GM19351 (cell line): ENCODE data around the gene CPM.
"Not testable (repeated sequence)": the region's sequence is repeated elsewhere in the genome, so short reads cannot be mapped to it uniquely, and the experiment has no call there.

Experiments
- ATAC-seq: cut with Tn5 transposase; IDR thresholded peaks from one replicate; pipeline ENCODE4 v1.9.1; 2021; ENCODE audit warnings: mild to moderate bottlenecking, moderate library complexity; ENCODE audit not compliant: unreplicated experiment

CPM gene

GRCh38 chr12:68855771-68856170, 77.2 kb downstream of the CPM start:
- no peak for ATAC-seq

DNA sequence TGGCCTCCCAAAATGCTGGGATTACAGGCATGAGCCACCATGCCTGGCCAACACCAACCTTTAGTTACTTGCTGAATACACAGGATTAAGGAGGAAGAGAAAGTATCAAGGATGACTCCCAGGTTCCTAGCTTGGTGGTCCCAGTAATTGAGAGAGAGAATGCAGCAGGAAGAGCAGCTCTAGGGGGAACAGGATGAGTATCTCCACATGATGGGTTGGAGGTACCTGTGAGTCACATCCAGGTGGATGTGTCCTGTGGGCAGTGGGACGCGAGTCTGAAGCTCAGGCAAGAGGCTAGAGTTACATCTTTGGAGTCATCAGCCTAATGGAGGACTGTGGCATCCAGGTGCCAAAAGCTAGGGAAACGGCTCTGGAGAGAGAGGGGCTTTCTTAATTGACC, 77.9 kb downstream of the CPM start:
- ATAC-seq, result no peak

- no peak for ATAC-seq
Measured at GRCh38 chr12:68854554-68854953, 78.4 kb downstream of the CPM start.

DNA sequence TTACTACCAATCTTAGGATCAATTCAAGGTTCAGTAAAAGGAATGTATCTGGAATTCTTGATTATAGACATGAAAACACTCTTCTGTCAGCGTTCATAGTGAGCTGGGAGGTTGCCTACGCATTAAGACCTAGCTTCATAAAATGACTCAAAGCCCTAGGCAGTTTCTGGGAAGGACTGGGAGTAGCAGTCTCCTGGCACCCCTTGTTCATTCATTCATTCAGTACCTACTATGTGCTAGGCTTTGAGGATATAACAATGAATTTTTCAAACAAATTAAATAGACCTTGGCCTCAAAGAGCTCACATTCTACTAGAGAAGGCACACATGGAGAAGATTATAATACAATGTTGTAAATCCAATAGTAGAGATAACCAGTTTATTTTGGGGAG, 78.9 kb downstream of the CPM start:
- no peak for ATAC-seq

GRCh38 chr12:68853396-68854077, 79.4 kb downstream of the CPM start:
- ATAC-seq, result no peak

- ATAC-seq, result no peak
Measured at GRCh38 chr12:68851592-68852306, 81.2 kb downstream of the CPM start.

- no peak for ATAC-seq
Measured at GRCh38 chr12:68850390-68850789, 82.6 kb downstream of the CPM start.

- ATAC-seq, result no peak
Measured at GRCh38 chr12:68846811-68847210, 86.2 kb downstream of the CPM start.

- ATAC-seq, result no peak
Measured at GRCh38 chr12:68844788-68845695, 87.9 kb downstream of the CPM start.

DNA sequence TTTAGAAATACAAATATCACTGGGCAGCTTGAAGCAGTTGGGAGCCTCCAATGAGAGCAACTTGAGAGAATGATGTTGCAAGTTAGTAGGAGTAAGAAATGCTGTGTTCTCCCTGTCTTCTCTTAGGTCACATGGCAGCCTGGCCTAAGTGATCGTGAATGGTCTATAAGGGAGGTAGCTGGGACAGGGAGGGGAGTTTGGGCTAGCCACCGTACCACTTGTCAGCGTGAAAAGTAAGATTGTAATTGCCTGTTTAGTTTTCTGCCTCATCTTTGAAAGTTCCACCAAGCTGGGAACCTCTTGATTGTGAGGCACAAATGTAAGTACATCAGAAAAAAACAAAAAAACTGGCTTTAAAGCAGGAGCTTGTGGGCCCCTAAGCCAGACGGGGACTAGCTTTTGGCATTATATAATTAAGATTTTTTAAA, 88.6 kb downstream of the CPM start:
- no peak for ATAC-seq

DNA sequence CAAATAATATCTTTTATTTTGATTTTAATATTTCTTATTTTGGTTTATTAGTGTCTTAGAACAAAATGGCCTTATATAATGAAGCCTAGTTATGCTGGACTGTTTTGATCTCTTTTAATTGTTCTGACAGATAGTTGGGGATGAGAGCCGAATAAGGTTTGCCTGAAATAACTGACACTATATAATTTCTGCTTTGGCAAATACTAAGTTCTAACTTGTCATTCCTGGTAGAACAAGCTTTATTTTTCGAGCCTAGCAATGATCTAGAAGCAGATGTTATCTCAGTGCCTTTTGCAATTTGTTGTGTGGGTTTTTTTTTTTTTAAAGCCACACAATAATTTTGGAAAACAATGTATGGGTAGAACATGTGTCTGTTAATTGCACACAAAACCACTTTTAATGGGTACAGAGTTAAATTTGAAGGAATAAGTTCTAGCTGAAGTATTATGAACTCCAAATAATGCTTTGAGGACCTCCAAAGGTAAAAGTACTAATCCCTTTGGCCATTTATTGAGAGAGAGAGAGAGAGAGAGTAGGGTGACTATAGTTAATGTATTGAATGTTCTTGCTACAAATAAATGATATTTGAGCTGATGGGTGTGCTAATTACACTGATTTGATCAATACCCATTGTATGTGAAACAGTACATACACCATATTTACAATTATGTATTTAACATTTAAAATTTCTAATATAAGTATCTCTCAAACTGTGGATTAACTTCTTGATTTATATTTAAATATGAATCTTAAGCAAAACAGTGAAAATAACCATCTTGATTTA, 90.0 kb downstream of the CPM start:
- no peak for ATAC-seq

DNA sequence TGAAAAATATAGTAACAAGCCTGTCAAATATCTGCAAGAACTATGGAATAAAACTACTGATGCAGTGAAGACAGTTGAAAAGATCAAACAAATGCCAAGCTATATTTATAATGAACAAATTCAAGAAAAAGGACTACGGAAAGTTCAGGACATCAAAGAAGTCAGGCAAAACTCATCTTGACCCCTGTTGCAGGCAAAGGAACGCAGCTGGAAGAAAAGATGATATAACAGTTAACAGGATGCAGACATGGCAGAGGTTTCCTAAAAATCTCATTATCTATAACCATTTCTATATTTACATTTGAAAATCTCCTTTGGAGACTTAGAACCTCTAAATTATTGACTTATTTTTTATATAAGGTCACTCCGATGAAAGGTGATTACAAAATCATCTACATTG, 90.8 kb downstream of the CPM start:
- ATAC-seq, result no peak

- no peak for ATAC-seq
Measured at GRCh38 chr12:68841717-68842116, 91.3 kb downstream of the CPM start.

DNA sequence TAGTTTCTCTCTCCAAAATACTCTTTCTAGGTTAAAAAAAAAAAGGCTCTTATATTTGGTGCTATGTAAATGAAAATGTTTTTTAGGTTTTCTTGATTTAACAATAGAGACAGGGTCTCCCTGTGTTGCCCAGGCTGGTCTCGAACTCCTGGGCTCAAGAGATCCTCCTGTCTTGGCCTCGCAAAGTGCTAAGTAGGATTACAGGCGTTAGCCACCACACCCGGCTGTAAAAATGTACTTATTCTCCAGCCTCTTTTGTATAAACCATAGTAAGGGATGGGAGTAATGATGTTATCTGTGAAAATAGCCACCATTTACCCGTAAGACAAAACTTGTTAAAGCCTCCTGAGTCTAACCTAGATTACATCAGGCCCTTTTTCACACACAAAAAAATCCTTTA, 91.8 kb downstream of the CPM start:
- not testable (repeated sequence) for ATAC-seq

DNA sequence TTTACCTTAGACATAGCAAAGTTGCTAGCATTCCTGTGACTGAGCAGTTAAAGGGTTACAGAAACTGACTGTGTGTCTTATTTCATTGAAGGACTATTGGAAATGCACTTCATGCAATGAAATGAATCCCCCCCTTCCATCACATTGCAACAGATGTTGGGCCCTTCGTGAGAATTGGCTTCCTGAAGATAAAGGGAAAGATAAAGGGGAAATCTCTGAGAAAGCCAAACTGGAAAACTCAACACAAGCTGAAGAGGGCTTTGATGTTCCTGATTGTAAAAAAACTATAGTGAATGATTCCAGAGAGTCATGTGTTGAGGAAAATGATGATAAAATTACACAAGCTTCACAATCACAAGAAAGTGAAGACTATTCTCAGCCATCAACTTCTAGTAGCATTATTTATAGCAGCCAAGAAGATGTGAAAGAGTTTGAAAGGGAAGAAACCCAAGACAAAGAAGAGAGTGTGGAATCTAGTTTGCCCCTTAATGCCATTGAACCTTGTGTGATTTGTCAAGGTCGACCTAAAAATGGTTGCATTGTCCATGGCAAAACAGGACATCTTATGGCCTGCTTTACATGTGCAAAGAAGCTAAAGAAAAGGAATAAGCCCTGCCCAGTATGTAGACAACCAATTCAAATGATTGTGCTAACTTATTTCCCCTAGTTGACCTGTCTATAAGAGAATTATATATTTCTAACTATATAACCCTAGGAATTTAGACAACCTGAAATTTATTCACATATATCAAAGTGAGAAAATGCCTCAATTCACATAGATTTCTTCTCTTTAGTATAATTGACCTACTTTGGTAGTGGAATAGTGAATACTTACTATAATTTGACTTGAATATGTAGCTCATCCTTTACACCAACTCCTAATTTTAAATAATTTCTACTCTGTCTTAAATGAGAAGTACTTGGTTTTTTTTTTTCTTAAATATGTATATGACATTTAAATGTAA, 93.5 kb downstream of the CPM start:
- ATAC-seq, result no peak

DNA sequence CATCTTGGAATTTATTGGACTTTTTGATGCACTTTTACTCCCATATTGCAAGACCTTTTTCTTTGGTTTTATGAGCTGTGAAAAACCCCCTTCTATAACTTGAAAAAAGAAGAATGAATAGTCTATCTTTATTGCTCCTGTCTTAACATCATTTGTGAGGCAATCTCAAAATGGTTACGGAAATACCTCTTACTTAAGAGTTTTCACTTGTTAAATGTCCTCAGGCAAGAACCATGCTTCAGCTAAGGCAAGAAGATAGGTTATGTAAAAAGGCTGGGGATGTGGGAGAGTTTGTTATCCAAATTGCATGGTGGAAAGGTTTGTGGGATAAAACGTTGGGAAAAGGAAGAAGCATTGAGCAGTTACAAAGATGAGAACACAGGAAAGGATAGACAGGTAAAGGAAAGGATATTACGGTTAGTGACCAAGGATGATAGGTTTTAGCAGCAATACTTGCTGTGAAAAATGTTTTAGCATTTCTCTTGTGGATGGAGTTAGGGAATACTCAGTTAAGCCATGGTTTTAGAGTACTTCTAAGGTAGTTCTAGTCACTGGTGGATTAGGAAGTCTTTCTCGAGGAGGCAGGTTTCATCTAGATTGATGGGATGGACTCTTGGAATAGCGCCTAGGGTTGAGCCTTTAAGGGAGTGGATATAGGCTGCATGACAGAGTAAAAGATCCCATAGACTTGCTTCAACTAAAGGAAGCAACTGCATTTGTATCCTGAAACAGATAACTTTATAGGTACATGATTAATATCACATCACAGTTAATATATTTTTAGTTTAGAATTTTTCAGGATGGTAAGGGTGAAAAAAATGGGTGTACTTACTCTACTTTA, 94.7 kb downstream of the CPM start:
- ATAC-seq, result no peak

- ATAC-seq, result no peak
Measured at GRCh38 chr12:68837215-68837614, 95.8 kb downstream of the CPM start.

DNA sequence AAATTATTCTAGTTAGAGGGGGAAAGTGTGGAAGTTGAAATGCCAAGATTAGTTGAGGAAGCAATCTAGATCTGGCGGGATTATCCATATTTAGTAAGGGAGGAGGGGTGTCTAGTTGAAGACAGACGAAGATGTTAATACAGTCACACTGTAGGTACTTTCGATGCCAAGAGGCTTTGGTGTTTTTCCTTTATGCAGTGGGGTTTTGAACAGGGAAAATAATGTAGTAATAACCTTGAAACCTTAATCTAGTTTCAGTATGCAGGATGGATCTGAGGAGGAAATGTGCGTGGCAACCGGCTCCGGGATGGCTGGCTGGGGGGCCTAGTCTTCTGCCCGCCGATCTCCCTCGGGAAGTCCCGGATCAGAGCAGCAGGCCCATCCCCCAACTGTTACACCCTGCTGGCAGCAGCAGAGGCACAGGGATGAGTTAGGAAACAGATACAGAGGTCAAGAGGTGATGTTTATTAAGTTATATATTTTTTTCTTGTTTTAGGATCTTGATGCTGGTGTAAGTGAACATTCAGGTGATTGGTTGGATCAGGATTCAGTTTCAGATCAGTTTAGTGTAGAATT, 97.5 kb downstream of the CPM start:
- ATAC-seq, result no peak
